GM18868 (cell line): ENCODE results near the gene RPAP2.
A peak's percentile ranks its signal among the peaks of the same experiment; 100 is the strongest.
"Not testable (repeated sequence)": the region's sequence is repeated elsewhere in the genome, so short reads cannot be mapped to it uniquely, and the experiment has no call there.

Experiments
- ATAC-seq: cut with Tn5 transposase; IDR thresholded peaks from one replicate; pipeline ENCODE4 v1.9.1; 2021; ENCODE audit warnings: mild to moderate bottlenecking, moderate library complexity; ENCODE audit not compliant: unreplicated experiment

The RPAP2 gene

DNA sequence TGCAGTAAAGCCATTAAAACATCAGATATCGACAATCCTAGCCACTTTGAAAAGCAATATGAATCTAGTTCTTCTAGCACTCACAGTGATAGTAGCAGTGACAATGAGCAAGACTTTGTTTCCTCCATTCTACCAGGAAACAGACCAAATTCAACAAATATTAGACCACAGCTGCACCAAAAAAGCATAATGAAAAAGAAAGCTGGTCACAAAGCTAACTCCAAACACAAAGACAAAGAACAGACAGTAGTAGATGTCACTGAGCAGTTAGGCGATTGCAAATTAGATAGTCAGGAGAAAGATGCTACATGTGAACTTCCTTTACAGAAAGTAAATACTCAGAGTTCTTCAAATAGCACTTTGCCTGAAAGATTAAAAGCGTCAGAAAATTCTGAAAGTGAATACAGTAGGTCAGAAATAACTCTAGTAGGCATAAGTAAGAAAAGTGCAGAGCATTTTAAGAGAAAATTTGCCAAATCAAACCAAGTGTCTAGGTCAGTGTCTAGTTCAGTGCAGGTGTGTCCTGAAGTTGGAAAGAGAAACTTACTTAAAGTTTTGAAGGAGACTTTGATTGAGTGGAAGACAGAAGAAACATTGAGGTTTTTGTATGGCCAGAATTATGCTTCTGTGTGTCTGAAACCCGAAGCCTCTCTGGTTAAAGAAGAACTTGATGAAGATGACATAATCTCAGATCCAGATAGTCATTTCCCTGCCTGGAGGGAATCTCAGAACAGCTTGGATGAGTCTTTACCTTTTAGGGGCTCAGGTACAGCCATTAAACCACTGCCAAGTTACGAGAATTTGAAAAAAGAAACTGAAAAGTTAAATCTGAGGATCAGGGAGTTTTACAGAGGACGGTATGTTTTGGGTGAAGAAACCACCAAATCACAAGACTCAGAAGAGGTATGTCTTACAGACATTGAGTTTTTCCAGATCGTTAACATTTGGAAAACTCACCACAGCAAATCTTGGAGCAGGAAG lies 24.9 kb downstream of the RPAP2 start:
- no peak for ATAC-seq

GRCh38 chr1:92324784-92325183 lies 25.9 kb downstream of the RPAP2 start:
- no peak for ATAC-seq

DNA sequence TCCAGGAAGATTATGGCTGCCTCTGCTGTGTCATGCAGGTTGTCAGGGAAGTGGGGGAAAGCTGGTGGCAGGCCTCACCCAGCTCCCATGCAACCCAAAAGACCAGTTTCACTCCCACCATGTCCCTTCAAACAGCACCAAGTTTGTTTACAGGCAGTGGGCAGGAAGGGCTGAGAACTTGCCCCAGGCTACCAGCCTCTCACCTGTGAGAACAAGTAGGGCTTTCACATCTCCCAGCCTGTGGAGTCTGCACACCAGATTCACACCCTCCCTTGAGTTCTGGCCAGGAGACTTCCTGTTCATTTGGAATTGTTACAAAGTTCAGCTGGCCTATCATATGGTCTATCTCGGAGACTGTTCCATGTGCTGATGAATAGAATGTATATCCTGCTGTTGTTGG lies 27.8 kb downstream of the RPAP2 start:
- no peak for ATAC-seq

DNA sequence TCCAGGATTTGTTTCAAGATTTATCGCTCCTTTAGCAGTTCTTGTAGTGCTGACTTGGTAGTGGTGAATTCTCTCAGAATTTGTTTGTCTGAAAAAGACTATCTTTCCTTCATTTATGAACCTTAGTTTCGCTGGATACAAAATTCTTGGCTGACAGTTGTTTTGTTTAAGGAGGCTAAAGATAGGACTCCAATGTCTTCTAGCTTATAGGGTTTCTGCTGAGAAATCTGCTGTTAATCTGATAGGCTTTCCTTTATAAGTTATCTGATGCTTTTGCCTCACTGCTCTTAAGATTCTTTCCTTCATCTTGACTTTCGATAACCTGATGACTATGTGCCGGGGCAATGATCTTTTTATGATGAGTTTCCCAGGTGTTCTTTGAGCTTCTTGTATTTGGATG lies 28.9 kb downstream of the RPAP2 start:
- no peak for ATAC-seq

GRCh38 chr1:92329347-92330129 lies 30.7 kb downstream of the RPAP2 start:
- no peak for ATAC-seq

DNA sequence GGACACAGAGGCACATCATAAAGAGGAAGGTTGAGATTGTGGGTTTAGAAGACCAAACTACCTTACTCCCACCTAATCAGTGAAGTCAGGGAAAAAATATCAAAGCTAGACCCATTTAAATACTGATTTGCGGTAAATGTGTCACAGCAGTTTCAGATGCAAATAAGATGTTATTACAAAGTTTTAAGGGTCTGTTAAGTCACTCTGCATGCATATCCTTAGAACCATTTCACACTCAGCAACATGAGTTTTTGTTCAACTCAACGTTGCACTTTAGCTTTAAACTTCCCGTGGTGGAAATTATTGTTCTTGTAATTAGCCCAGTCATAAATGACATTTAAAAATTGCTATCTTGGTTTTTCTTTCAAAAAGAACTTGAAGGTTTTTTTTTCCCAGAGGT lies 34.8 kb downstream of the RPAP2 start:
- no peak for ATAC-seq

DNA sequence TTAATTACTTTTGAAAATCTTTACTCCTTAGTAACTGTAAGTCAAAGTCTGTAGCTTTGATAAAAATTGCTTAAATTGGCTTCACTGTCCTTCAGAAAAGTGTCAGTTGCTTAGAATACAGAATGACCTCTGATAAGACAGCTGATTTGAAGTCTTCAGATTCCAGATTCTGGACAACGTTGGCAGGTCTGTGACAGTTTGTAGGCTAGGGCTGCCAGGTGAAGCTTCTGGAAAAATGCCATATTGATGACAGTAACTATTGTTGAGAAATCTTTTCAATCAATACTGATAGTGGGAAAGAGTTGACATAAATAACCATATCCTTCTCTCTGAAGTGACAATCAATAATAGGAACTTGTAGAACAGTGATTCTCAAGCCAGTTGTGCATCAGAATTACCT lies 41.3 kb downstream of the RPAP2 start:
- ATAC-seq, result no peak

DNA sequence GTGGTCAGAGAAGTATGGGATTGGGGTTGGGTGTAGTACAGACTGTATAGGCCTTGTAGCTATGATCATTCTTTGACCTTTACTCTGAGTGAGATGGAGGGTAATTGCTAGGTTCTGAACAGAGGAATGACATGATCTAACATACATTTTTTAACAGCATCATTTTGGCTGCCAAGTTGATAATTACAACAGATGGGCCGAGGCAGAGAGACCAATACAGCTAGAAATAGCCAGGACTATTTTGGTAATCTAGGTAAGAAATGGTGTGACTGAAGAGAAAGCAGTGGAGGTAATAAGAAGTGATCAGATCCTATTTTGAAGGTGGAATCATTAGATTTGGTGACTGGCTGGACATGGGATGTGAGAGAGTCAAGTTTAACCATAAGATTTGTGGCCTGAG lies 43.5 kb downstream of the RPAP2 start:
- no peak for ATAC-seq

GRCh38 chr1:92343061-92343460 lies 44.2 kb downstream of the RPAP2 start:
- ATAC-seq, result no peak

DNA sequence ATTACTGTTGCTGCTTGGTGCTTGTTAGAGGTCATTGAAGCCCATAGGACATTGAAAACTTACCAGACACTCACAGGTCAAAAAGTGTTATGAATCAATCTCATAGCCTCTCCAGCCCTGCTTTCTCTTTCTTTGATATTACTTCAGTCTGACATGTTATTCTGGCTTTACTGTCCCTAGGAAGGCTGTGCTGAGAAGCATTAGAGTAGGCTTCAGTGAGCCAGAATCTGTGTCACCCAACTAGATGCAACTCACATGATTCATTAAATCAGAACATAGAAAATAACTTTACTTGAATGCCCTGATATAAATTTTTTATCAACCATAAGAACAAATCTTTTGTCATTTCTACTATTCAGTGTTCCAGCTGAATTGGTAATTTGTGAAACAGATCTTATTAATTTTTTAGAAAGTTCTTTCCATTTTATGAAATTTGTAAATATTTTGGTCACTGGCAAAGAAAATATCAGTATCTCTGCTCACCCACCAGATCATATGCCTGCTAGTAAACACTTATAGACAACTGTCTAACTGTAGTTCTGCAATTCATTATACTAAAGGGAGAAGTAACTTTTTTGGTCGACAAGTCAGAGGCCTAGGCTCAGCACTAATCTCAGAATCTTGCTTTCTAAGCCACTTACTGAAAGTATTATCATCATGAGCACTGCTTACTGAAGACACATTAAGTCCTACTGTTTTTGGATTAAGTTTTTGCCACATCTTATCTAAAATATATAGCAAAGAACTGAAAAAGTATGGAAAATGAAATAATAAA lies 48.2 kb downstream of the RPAP2 start:
- ATAC-seq, result no peak

- ATAC-seq, result no peak
These were observed 54.0 kb downstream of the RPAP2 start for GRCh38 chr1:92352856-92353255.

GRCh38 chr1:92354259-92354658 lies 55.4 kb downstream of the RPAP2 start:
- ATAC-seq, result no peak

DNA sequence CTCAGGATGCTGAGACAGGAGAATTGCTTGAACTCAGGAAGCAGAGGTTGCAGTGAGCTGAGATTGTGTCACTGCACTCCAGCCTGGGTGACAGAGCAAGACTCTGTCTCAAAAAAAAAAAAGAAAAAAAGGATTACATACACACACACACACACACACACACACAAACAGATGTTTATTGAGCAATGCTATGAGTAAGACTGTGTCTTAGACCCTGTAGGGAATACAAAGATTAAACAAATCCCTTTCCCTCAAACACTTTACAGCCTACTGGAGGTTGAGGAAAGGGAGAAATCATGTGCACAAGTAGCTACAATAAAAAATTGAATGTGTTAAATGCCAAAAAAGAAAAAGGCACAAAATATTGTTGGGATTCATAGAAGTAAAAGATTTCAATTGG lies 58.1 kb downstream of the RPAP2 start:
- ATAC-seq, result no peak

DNA sequence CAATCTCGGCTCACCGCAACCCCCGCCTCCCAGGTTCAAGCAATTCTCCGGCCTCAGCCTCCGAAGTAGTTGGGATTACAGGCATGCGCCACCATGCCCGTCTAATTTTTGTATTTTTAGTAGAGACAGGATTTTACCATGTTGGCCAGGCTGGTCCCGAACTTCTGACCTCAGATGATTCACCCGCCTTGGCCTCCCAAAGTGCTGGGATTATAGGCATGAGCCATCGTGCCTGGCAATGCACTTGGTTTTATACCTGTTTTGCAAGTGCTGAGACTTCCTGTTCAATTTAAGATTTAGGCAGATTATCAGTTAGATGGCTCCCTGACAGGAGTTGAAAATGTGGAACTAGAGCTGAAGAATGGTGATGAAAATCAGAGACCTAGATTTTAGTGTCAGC lies 60.5 kb downstream of the RPAP2 start:
- ATAC-seq, result not testable (repeated sequence)

DNA sequence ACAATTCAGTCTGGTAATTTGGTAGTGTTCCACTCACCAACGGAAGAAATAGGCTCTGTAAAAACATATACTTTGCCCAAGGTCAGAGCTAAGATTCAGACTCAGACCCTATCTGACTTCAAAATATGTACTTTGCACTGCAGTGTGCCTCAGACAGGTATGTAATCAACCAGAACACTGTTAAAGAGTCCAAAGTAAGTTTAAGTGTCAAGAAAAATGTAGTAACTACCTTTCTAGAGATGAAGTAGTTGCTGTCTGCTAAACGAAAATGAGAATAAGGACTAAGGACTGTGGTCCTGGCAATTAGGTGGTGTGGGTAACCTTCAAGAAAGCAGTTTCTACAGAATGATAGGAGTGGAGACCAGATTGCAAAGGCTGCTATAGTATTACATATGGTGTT lies 61.1 kb downstream of the RPAP2 start:
- no peak for ATAC-seq

DNA sequence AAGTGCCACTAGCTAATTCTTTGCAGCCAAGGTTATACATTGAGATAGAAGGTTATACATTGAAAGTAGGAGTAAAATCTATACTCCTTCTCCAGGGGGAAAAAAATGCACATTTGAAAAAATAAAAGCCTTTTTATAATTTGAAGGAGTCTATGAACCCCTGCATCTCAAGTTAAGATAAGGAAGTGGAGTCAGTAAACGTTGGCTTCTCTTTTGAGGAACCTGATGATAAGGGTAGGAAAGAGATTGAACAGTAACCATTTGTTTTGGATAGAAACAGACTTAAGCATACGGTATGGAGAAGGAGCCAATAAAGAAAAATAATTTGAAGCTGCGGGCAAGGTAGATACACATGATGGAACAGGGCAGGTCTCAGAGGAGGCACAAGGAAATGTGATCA lies 64.1 kb downstream of the RPAP2 start:
- no peak for ATAC-seq

DNA sequence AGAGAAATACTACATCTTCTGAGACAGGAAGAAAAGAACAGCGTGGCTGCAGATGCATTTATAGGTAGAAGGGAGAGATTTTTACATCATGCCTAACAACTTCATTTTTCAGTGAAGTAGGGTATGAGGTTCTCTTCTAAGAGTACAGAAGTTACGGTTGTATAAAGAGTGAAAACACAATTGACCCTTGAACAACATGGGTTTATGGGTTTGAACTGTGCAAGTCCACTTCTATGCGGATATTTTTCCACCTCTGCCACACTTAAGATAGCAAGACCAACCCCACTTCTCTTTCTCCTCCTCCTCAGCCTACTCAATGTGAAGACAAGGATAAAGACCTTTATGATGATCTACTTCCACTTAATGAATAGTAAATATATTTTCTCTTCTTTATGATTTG lies 64.5 kb downstream of the RPAP2 start:
- ATAC-seq, result no peak

DNA sequence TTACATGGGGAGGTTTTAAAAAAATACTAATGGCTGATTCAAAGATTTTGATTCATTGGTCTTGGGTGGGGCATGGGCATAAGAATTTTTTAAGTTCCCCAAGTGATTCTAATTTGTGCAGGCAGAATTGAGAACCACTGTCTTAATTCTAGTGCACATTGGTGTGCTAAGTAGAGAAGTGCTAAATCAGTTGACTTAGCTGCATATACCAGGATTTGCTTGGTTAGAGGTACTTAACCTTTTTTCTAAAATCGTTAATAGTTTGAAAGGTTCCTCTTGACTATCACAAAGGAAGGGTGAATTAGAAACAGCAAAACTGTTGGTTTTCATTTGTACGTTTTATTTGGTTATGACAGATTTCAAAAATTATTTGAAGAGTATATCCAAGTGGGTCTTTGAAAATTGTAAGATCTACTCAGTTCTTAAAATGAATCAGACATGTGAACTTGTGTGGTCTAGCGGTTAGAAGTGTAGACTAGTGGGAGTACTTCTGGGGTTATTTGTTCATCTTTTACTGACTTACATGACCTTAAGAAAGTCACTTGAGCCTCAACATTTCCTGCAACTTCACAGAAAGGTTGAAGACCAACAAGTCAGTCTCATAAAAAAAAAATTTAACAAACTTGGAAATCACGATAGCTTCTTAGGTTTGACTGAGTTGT lies 66.7 kb downstream of the RPAP2 start:
- no peak for ATAC-seq

DNA sequence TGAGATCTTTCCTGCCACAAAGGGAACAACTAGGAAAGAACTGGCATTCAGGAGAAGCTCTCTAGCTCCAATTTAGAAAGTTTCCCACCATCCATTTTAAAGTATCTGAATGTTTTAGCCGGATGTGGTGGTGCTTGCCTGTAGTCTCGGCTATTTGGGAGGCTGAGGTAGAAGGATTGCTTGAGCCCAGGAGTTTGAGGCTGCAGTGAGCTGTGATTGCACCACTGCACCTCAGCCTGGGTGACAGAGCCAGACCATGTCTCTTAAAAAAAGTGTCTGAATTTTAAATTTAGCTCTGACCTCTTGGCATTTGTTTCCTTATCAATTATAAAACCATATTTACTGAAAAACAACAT lies 67.2 kb downstream of the RPAP2 start:
- no peak for ATAC-seq

DNA sequence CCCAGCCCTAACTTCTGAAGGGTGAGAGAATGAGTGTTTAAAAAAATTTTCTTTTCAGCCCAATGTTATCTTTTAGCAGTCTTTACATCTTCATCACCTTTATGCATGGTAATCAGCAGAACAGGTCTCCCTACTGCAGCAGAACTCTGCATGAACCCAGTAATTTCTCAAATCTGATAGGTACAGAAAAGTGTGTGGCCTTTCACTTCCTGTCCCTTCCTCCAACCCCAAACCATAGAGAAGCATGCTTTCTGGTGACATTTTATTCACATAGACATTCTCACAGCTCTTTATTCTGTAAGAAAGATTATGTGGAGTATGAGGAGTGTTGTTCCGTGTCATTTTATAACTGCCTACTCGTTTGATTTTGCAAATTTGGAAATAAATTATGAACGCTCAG lies 68.6 kb downstream of the RPAP2 start:
- peak; percentile 70 for ATAC-seq

DNA sequence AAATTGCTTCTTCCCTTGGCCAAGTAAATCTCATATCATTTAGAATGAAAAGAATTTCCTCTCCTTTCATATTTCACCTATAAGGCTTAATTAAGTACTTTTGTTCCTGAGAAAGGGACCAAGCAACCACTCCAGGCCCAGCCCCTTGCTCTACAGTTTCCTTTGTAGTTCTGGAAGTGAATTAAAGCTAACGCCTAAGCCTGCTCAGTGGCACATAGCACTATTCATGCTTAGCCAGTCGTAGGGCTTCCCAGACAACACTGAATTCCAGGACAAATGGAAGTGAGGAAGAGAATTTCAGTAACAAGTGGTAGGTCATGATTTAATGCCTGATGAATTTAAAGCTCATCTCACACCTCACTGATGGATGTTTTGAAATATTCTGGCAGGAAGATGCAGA lies 73.3 kb downstream of the RPAP2 start:
- ATAC-seq, result no peak
